H4 (cell line): ENCODE data around the gene STMN3. TPM values are rescaled to one million over a fixed set of nuclear protein-coding genes. Genes with fewer than 3 reads are reported as not detected.
"Not testable (repeated sequence)": the region's sequence is repeated elsewhere in the genome, so short reads cannot be mapped to it uniquely, and the experiment has no call there.

ENCODE experiments used
- DNase-seq: peaks from one replicate; pipeline ENCODE4 v3.0.0-alpha.2; 2015; ENCODE audit warnings: low spot score
- total RNA-seq: library from RNA; depleted of rRNA; stranded (reverse); fragments of >200 nt; shearing (Covaris generic); gene quantifications from 2 replicates; pipeline ENCODE4 v1.2.3, GENCODE V29; 2014

The STMN3 gene
- total RNA-seq, 1 experiment from 2014 or later, result 9.4 TPM

- no peak for DNase-seq
These were observed 16.2 kb downstream of the STMN3 start for GRCh38 chr20:63636752-63637628.

- no peak for DNase-seq
These were observed 17.6 kb downstream of the STMN3 start for GRCh38 chr20:63635431-63636141.

GRCh38 chr20:63633732-63634131, 19.5 kb downstream of the STMN3 start:
- DNase-seq, result no peak

GRCh38 chr20:63631426-63631825, 21.8 kb downstream of the STMN3 start:
- not testable (repeated sequence) for DNase-seq

- not testable (repeated sequence) for DNase-seq
These were observed 22.3 kb downstream of the STMN3 start for GRCh38 chr20:63630956-63631355.

GRCh38 chr20:63628246-63628975, 24.8 kb downstream of the STMN3 start:
- no peak for DNase-seq

GRCh38 chr20:63627751-63628245, 25.4 kb downstream of the STMN3 start:
- DNase-seq, result no peak

- DNase-seq, result peak; percentile 88
These were observed 26.0 kb downstream of the STMN3 start for GRCh38 chr20:63627129-63627750.

- no peak for DNase-seq
These were observed 26.6 kb downstream of the STMN3 start, which contains the start of gene GMEB2 for GRCh38 chr20:63626424-63627128. Gene GMEB2, minus strand, starts transcription at chr20:63627101. Its CDS starts 7,704 bp downstream, at chr20:63619397.

- no peak for DNase-seq
These were observed 27.3 kb downstream of the STMN3 start for GRCh38 chr20:63625771-63626423.

GRCh38 chr20:63624486-63624885, 28.7 kb downstream of the STMN3 start:
- DNase-seq, result no peak

GRCh38 chr20:63622732-63623131, 30.5 kb downstream of the STMN3 start:
- DNase-seq, result no peak

- no peak for DNase-seq
These were observed 31.1 kb downstream of the STMN3 start for GRCh38 chr20:63622096-63622495.

- DNase-seq, result no peak
These were observed 32.2 kb downstream of the STMN3 start for GRCh38 chr20:63620991-63621390.

GRCh38 chr20:63619505-63619904, 33.7 kb downstream of the STMN3 start:
- DNase-seq, result no peak

- no peak for DNase-seq
These were observed 34.1 kb downstream of the STMN3 start for GRCh38 chr20:63619086-63619485.

- DNase-seq, result no peak
These were observed 34.8 kb downstream of the STMN3 start for GRCh38 chr20:63618291-63618980.

GRCh38 chr20:63617876-63618265, 35.4 kb downstream of the STMN3 start:
- DNase-seq, result no peak

- no peak for DNase-seq
These were observed 35.9 kb downstream of the STMN3 start for GRCh38 chr20:63617092-63617875.
